GM23338 (cell line): Measurements from ENCODE around the gene RAPGEF4. TPM values are rescaled to one million over a fixed set of nuclear protein-coding genes. Genes with fewer than 3 reads are reported as not detected.

ENCODE experiments used
- ATAC-seq: fragments of 200-7000 bp; cut with Tn5 transposase; 3 replicates; pipeline ENCODE4 v1.9.1; 2020
- DNase-seq: peaks from one replicate; pipeline ENCODE4 v3.0.0-alpha.2; 2015; ENCODE audit warnings: low spot score
- H2AFZ ChIP-seq: fragments of 200-600 bp; sonication (generic); 2 replicates; pipeline ENCODE4 v1.8.0; 2016; ENCODE audit warnings: antibody characterized with exemption, mild to moderate bottlenecking, moderate library complexity
- H3F3A ChIP-seq: fragments of 200-600 bp; sonication (generic); replicated peaks from 2 replicates; pipeline ENCODE4 v1.8.0; 2017; ENCODE audit warnings: antibody characterized with exemption, mixed run types, low read depth
- H3K27ac ChIP-seq: fragments of 200-600 bp; sonication (generic); 2 replicates; pipeline ENCODE4 v1.6.1; 2016; ENCODE audit warnings: low read depth
- H3K27me3 ChIP-seq: fragments of 200-600 bp; sonication (generic); 2 replicates; pipeline ENCODE4 v1.8.0; 2016; ENCODE audit warnings: mild to moderate bottlenecking, mixed run types, moderate library complexity; ENCODE audit not compliant: insufficient read depth
- H3K36me3 ChIP-seq: fragments of 200-600 bp; sonication (generic); 2 replicates; pipeline ENCODE4 v1.8.0; 2016; ENCODE audit warnings: mild to moderate bottlenecking; ENCODE audit not compliant: insufficient read depth
- H3K4me1 ChIP-seq: fragments of 200-600 bp; sonication (generic); 2 replicates; pipeline ENCODE4 v1.8.0; 2016; ENCODE audit warnings: mild to moderate bottlenecking, moderate library complexity; ENCODE audit not compliant: insufficient read depth
- H3K4me2 ChIP-seq: fragments of 200-600 bp; sonication (generic); 2 replicates; pipeline ENCODE4 v1.7.1; 2017; ENCODE audit warnings: mixed run types
- H3K4me3 ChIP-seq: fragments of 200-600 bp; sonication (generic); 2 replicates; pipeline ENCODE4 v1.6.1; 2016; ENCODE audit warnings: mixed run types
- H3K79me2 ChIP-seq: fragments of 200-600 bp; sonication (generic); replicated peaks from 2 replicates; pipeline ENCODE4 v1.8.0; 2017; ENCODE audit warnings: mild to moderate bottlenecking; ENCODE audit not compliant: insufficient read depth
- H3K9me2 ChIP-seq: fragments of 200-600 bp; sonication (generic); 2 replicates; pipeline ENCODE4 v1.8.0; 2017; ENCODE audit not compliant: insufficient read depth
- H4K20me1 ChIP-seq: fragments of 200-600 bp; sonication (generic); replicated peaks from 2 replicates; pipeline ENCODE4 v1.8.0; 2017; ENCODE audit warnings: mild to moderate bottlenecking; ENCODE audit not compliant: insufficient read depth
- H3K27ac Mint-ChIP-seq: 2 replicates; pipeline ENCODE4 v1.8.0; 2020; ENCODE audit warnings: inconsistent platforms, mild to moderate bottlenecking, moderate library complexity, mixed read lengths
- H3K27me3 Mint-ChIP-seq: 3 replicates; pipeline ENCODE4 v1.8.0; 2022; ENCODE audit warnings: low read depth, mild to moderate bottlenecking, moderate library complexity, mixed read lengths, inconsistent platforms; ENCODE audit not compliant: insufficient read depth, poor library complexity
- H3K36me3 Mint-ChIP-seq: 3 replicates; pipeline ENCODE4 v1.8.0; 2021; ENCODE audit warnings: low read depth, mild to moderate bottlenecking, inconsistent platforms, moderate library complexity, mixed read lengths
- H3K4me1 Mint-ChIP-seq: 3 replicates; pipeline ENCODE4 v1.8.0; 2020; ENCODE audit warnings: mild to moderate bottlenecking, inconsistent platforms, mixed read lengths
- H3K4me3 Mint-ChIP-seq: 3 replicates; pipeline ENCODE4 v1.8.0; 2021; ENCODE audit warnings: moderate library complexity, mild to moderate bottlenecking, inconsistent platforms, mixed read lengths
- H3K9me3 Mint-ChIP-seq: 3 replicates; pipeline ENCODE4 v1.8.0; 2020; ENCODE audit warnings: moderate library complexity, mild to moderate bottlenecking, inconsistent platforms, mixed read lengths
- CREB1 ChIP-seq: fragments of 250-450 bp; sonication (Bioruptor Pico); IDR thresholded peaks from 2 replicates; pipeline ENCODE4 v1.5.0; 2020; ENCODE audit warnings: low read depth, mild to moderate bottlenecking, moderate library complexity
- CTCF ChIP-seq, 2 experiments: fragments of 200-600 bp in 1 of 2; sonication (generic) in 1 of 2; conservative IDR thresholded peaks; 2 replicates each; pipeline versions ENCODE4 v1.5.1 to v1.6.1; 2016 to 2017; ENCODE audit warnings: antibody characterized with exemption in 2 of 2, low read depth in 2 of 2, mild to moderate bottlenecking in 2 of 2, moderate library complexity in 1 of 2
- ETS1 ChIP-seq: IDR thresholded peaks from 2 replicates; pipeline ENCODE4 v1.6.1; 2016; ENCODE audit warnings: antibody characterized with exemption
- EZH2 ChIP-seq: fragments of 200-600 bp; sonication (generic); IDR thresholded peaks from one replicate; pipeline ENCODE4 v1.8.0; 2017; ENCODE audit warnings: antibody characterized with exemption, mild to moderate bottlenecking, low read depth; ENCODE audit not compliant: unreplicated experiment
- EZH2phosphoT487 ChIP-seq: fragments of 200-600 bp; sonication (generic); IDR thresholded peaks from one replicate; pipeline ENCODE4 v1.8.1; 2018; ENCODE audit warnings: antibody characterized with exemption; ENCODE audit not compliant: unreplicated experiment
- JUNB ChIP-seq: IDR thresholded peaks from one replicate; pipeline ENCODE4 v1.6.1; 2016; ENCODE audit warnings: antibody characterized with exemption; ENCODE audit not compliant: unreplicated experiment
- NANOG ChIP-seq: IDR thresholded peaks from 2 replicates; pipeline ENCODE4 v1.6.1; 2016; ENCODE audit warnings: antibody characterized with exemption, borderline replicate concordance
- POLR2AphosphoS5 ChIP-seq: IDR thresholded peaks from 2 replicates; pipeline ENCODE4 v1.6.1; 2016; ENCODE audit warnings: antibody characterized with exemption, low read depth
- REST ChIP-seq: IDR thresholded peaks from one replicate; pipeline ENCODE4 v1.6.1; 2018; ENCODE audit warnings: antibody characterized with exemption; ENCODE audit not compliant: unreplicated experiment
- ZNF114 ChIP-seq: fragments of 250-450 bp; sonication (Bioruptor Pico); IDR thresholded peaks from 2 replicates; pipeline ENCODE4 v1.5.0; 2020; ENCODE audit warnings: mild to moderate bottlenecking, moderate library complexity
- ZNF331 ChIP-seq: fragments of 250-450 bp; sonication (Bioruptor Pico); IDR thresholded peaks from 2 replicates; pipeline ENCODE4 v1.5.0; 2020; ENCODE audit warnings: low read depth, mild to moderate bottlenecking, moderate library complexity
- ZNF462 ChIP-seq: fragments of 250-450 bp; sonication (Bioruptor Pico); IDR thresholded peaks from 2 replicates; pipeline ENCODE4 v1.5.0; 2020; ENCODE audit warnings: mild to moderate bottlenecking, moderate library complexity
- polyA plus RNA-seq: library from polyadenylated mRNA; unstranded; fragments of >200 nt; fragmentation: Nextera tagmentation; extraction: Ambion mirVana; gene quantifications from 2 replicates; pipeline ENCODE4 v1.2.1, GENCODE V29; 2016
- total RNA-seq: library from RNA; depleted of rRNA; stranded (reverse); fragments of >200 nt; shearing (Covaris generic); gene quantifications from 2 replicates; pipeline ENCODE4 v1.2.3, GENCODE V29; 2014

The RAPGEF4 gene
- total and polyA plus RNA-seq, 2 experiments from 2014 or later: 1.7 to 4.7 TPM

- no peak overlapping the region for H3K4me3 ChIP-seq
- no peaks in the 10 kb centered on the region for H3F3A ChIP-seq
- ATAC-seq (no peak), DNase-seq (no peak)
- H3K79me2 ChIP-seq: no peaks in the 10 kb centered on the region
- Mint-ChIP-seq H3K9me3 (no peaks in the 10 kb centered on the region), H3K27me3 (peaks cover 2% of the 10 kb centered on the region), H3K4me1 (peaks cover 3% of the 10 kb centered on the region; the same call in 1 of the 3 replicates), H3K4me3 (no peak overlapping the region), H3K36me3 (no peaks in the 10 kb centered on the region), H3K27ac (no peak overlapping the region)
- H3K36me3 ChIP-seq: no peaks in the 10 kb centered on the region
- H2AFZ ChIP-seq: no peak overlapping the region
- no peaks in the 10 kb centered on the region; the same call in 1 of the 2 replicates for H3K4me1 ChIP-seq
- no peak for TF ChIP-seq POLR2AphosphoS5
- no peak for TF ChIP-seq CTCF (conservative IDR thresholded peaks at IDR 0.05; ENCODE audit: low read depth in 2 of 2)
- no peak for TF ChIP-seq CREB1
- no peak for TF ChIP-seq EZH2phosphoT487
- TF ChIP-seq JUNB: no peak
- no peak for TF ChIP-seq ZNF462 (CRISPR knock-in tag)
- TF ChIP-seq ZNF114: no peak
- TF ChIP-seq REST: no peak
- no peak for TF ChIP-seq ZNF331
- TF ChIP-seq ETS1: no peak
- TF ChIP-seq NANOG: no peak
- TF ChIP-seq EZH2: no peak
- no peak overlapping the region for H3K27ac ChIP-seq
- no peaks in the 10 kb centered on the region for H4K20me1 ChIP-seq
- no peaks in the 10 kb centered on the region for H3K27me3 ChIP-seq
- H3K9me2 ChIP-seq: no peaks in the 10 kb centered on the region
- H3K4me2 ChIP-seq: no peak overlapping the region
Measured at GRCh38 chr2:173048897-173049661, 313.4 kb downstream of the RAPGEF4 start.
